Fibroblast of the aortic adventitia (primary cell): ENCODE results near the gene SLC22A16. TPM values are rescaled to one million over a fixed set of nuclear protein-coding genes. Genes with fewer than 3 reads are reported as not detected.

Experiments used
- DNase-seq: peaks from one replicate; pipeline ENCODE4 v3.0.0-alpha.2; 2010; ENCODE audit warnings: low read depth
- H3K4me3 ChIP-seq: 2 replicates; pipeline ENCODE4 v1.5.1; 2011; ENCODE audit warnings: low read depth, mild to moderate bottlenecking, control low read depth, low read length, moderate library complexity
- CTCF ChIP-seq: IDR thresholded peaks from 2 replicates; pipeline ENCODE4 v1.5.1; 2011; ENCODE audit warnings: mild to moderate bottlenecking, low read length, control low read depth, inconsistent platforms; ENCODE audit not compliant: insufficient read depth
- total RNA-seq: library from RNA; depleted of rRNA; stranded (reverse); fragments of >200 nt; gene quantifications from 2 replicates; pipeline ENCODE4 v1.2.3, GENCODE V29; 2012; ENCODE audit warnings: low replicate concordance

Gene SLC22A16
- total RNA-seq, 1 donor = 0.09 TPM

GRCh38 chr6:110481081-110481480 lies 4.7 kb upstream of the SLC22A16 start:
- H3K4me3 ChIP-seq = no peak overlapping the region
- TF ChIP-seq CTCF = no peak
- no peak for DNase-seq

GRCh38 chr6:110475066-110475653 lies 1.3 kb downstream of the SLC22A16 start:
- no peak overlapping the region for H3K4me3 ChIP-seq
- DNase-seq = no peak
- no peak for TF ChIP-seq CTCF

GRCh38 chr6:110474500-110474899 lies 1.9 kb downstream of the SLC22A16 start:
- TF ChIP-seq CTCF = no peak
- H3K4me3 ChIP-seq = no peak overlapping the region
- DNase-seq = no peak

- no peak for TF ChIP-seq CTCF
- no peak overlapping the region for H3K4me3 ChIP-seq
- no peak for DNase-seq
Observed at GRCh38 chr6:110472739-110473138, 3.7 kb downstream of the SLC22A16 start.

- no peak overlapping the region for H3K4me3 ChIP-seq
- TF ChIP-seq CTCF = no peak
- no peak for DNase-seq
Observed at GRCh38 chr6:110471726-110472365, 4.6 kb downstream of the SLC22A16 start.

- DNase-seq = no peak
- H3K4me3 ChIP-seq = no peak overlapping the region
- no peak for TF ChIP-seq CTCF
Observed at GRCh38 chr6:110468731-110469130, 7.7 kb downstream of the SLC22A16 start.
